Liver (tissue), 9 donors: Measurements from ENCODE around the gene CCDC93. TPM values are rescaled to one million over a fixed set of nuclear protein-coding genes. Genes with fewer than 3 reads are reported as not detected.

Experiments used
- DNase-seq: peaks from one replicate; pipeline ENCODE4 v3.0.0-alpha.2; 2017; ENCODE audit warnings: low spot score
- H3K27ac ChIP-seq, 2 donors: one replicate each; pipeline ENCODE4 v1.7.0; 2013; ENCODE audit warnings: inconsistent platforms in 2 of 2, low read length in 2 of 2, control low read depth in 1 of 2, low read depth in 1 of 2, mild to moderate bottlenecking in 1 of 2
- H3K27me3 ChIP-seq, 4 donors: one replicate each; pipeline versions ENCODE4 v1.6.1 to v1.7.0; 2013; ENCODE audit warnings: low read length in 3 of 4, inconsistent platforms in 1 of 4, mild to moderate bottlenecking in 1 of 4, moderate library complexity in 1 of 4; ENCODE audit not compliant: control insufficient read depth in 4 of 4, insufficient read depth in 4 of 4
- H3K36me3 ChIP-seq, 4 donors: one replicate each; pipeline versions ENCODE4 v1.6.1 to v1.7.0; 2013; ENCODE audit warnings: low read length in 3 of 4, mild to moderate bottlenecking in 3 of 4, low read depth in 1 of 4, moderate library complexity in 1 of 4; ENCODE audit not compliant: control insufficient read depth in 4 of 4, insufficient read depth in 3 of 4
- H3K4me1 ChIP-seq, 4 donors: one replicate each; pipeline versions ENCODE4 v1.6.1 to v1.7.0; 2013; ENCODE audit warnings: low read length in 3 of 4, mild to moderate bottlenecking in 3 of 4, moderate library complexity in 1 of 4; ENCODE audit not compliant: control insufficient read depth in 4 of 4, insufficient read depth in 4 of 4
- H3K4me3 ChIP-seq, 3 donors: one replicate each; pipeline versions ENCODE4 v1.6.1 to v1.7.0; 2013; ENCODE audit warnings: low read length in 3 of 3, control low read depth in 1 of 3, low read depth in 1 of 3, mild to moderate bottlenecking in 1 of 3
- H3K9ac ChIP-seq, 2 donors: one replicate each; pipeline ENCODE4 v1.7.0; 2013; ENCODE audit warnings: low read length in 2 of 2, mild to moderate bottlenecking in 2 of 2, moderate library complexity in 2 of 2, control low read depth in 1 of 2, low read depth in 1 of 2
- H3K9me3 ChIP-seq, 4 donors: one replicate each; pipeline versions ENCODE4 v1.6.1 to v1.7.0; 2013; ENCODE audit warnings: low read length in 3 of 4; ENCODE audit not compliant: control insufficient read depth in 4 of 4
- EGR1 ChIP-seq, 2 donors: IDR thresholded peaks; 2 replicates each; pipeline ENCODE4 v1.6.1; 2016 to 2018; ENCODE audit warnings: antibody characterized with exemption in 2 of 2, low read depth in 2 of 2
- FOXA1 ChIP-seq: IDR thresholded peaks from 2 replicates; pipeline ENCODE4 v1.6.1; 2016; ENCODE audit warnings: antibody characterized with exemption
- FOXA2 ChIP-seq: IDR thresholded peaks from 2 replicates; pipeline ENCODE4 v1.6.1; 2016; ENCODE audit warnings: antibody characterized with exemption
- GABPA ChIP-seq, 2 donors: IDR thresholded peaks in 1 of 2; conservative IDR thresholded peaks in 1 of 2; 2 replicates each; pipeline ENCODE4 v1.6.1; 2016; ENCODE audit warnings: antibody characterized with exemption in 2 of 2, mild to moderate bottlenecking in 1 of 2, moderate library complexity in 1 of 2
- HNF4A ChIP-seq, 2 donors: conservative IDR thresholded peaks; 2 replicates each; pipeline ENCODE4 v1.6.1; 2016; ENCODE audit warnings: antibody characterized with exemption in 2 of 2, mild to moderate bottlenecking in 2 of 2
- HNF4G ChIP-seq: IDR thresholded peaks from 2 replicates; pipeline ENCODE4 v1.6.1; 2016; ENCODE audit warnings: antibody characterized with exemption
- JUND ChIP-seq, 2 donors: IDR thresholded peaks; 2 replicates each; pipeline ENCODE4 v1.6.1; 2016; ENCODE audit warnings: antibody characterized with exemption in 2 of 2
- NR2F2 ChIP-seq: IDR thresholded peaks from 2 replicates; pipeline ENCODE4 v1.6.1; 2016; ENCODE audit warnings: antibody characterized with exemption
- RAD21 ChIP-seq, 2 donors: IDR thresholded peaks; 2 replicates each; pipeline ENCODE4 v1.6.1; 2016; ENCODE audit warnings: antibody characterized with exemption in 2 of 2, mild to moderate bottlenecking in 2 of 2
- RXRA ChIP-seq, 2 donors: IDR thresholded peaks; 2 replicates each; pipeline ENCODE4 v1.6.1; 2017 to 2018; ENCODE audit warnings: antibody characterized with exemption in 2 of 2, mild to moderate bottlenecking in 1 of 2
- SP1 ChIP-seq: IDR thresholded peaks from 2 replicates; pipeline ENCODE4 v1.6.1; 2018; ENCODE audit warnings: antibody characterized with exemption, mild to moderate bottlenecking
- TAF1 ChIP-seq: conservative IDR thresholded peaks from 2 replicates; pipeline ENCODE4 v1.6.1; 2016; ENCODE audit warnings: antibody characterized with exemption, mild to moderate bottlenecking
- YY1 ChIP-seq: IDR thresholded peaks from 2 replicates; pipeline ENCODE4 v1.6.1; 2016; ENCODE audit warnings: antibody characterized with exemption, mild to moderate bottlenecking
- WGBS: extraction: QIAGEN DNeasy Blood & Tissue Kit; methylation state at CpG from one replicate; pipeline ENCODE4 v1.1.7; 2013; 5-methylcytosine and 5-hydroxymethylcytosine counted together
- polyA plus RNA-seq, 2 donors: library from polyadenylated mRNA; stranded (reverse) in 1 of 2; unstranded in 1 of 2; fragments of 200-250 nt in 1 of 2; fragments of >200 nt in 1 of 2; fragmentation: Nextera tagmentation in 1 of 2; extraction: Ambion mirVana in 1 of 2; gene quantifications; one replicate each; pipeline versions ENCODE4 v1.2.1 to v1.2.3, GENCODE V29; 2013 to 2015
- total RNA-seq, 2 donors: library from RNA; depleted of rRNA; stranded (reverse); fragments of >200 nt; gene quantifications; one replicate each; pipeline ENCODE4 v1.2.3, GENCODE V29; 2014
- TF ChIP-seq, protein P1 (sequence below): IDR thresholded peaks from 2 replicates; pipeline ENCODE4 v1.6.1; 2016; ENCODE audit warnings: antibody characterized with exemption, mild to moderate bottlenecking
- TF ChIP-seq, protein P2 (sequence below): fragments of 150-350 bp; IDR thresholded peaks from 2 replicates; pipeline ENCODE4 v1.5.1; 2017; ENCODE audit warnings: improper control_type of control experiment, low read depth, low read length; ENCODE audit not compliant: missing input control
- TF ChIP-seq, protein P3 (sequence below): IDR thresholded peaks from 2 replicates; pipeline ENCODE4 v1.6.1; 2016; ENCODE audit warnings: antibody characterized with exemption
- TF ChIP-seq, protein P4 (sequence below): IDR thresholded peaks from 2 replicates; pipeline ENCODE4 v1.6.1; 2016; ENCODE audit warnings: antibody characterized with exemption
- TF ChIP-seq, protein P5 (sequence below): IDR thresholded peaks from 2 replicates; pipeline ENCODE4 v1.6.1; 2016; ENCODE audit warnings: antibody characterized with exemption
- donor health status: healthy.
- donor health status: healthy.
- donor health status: healthy.
- donor health status: healthy.
- donor health status: healthy.

Gene CCDC93
- total and polyA plus RNA-seq, 4 donors = 4.0 to 14.2 (median 8.5) TPM

DNA sequence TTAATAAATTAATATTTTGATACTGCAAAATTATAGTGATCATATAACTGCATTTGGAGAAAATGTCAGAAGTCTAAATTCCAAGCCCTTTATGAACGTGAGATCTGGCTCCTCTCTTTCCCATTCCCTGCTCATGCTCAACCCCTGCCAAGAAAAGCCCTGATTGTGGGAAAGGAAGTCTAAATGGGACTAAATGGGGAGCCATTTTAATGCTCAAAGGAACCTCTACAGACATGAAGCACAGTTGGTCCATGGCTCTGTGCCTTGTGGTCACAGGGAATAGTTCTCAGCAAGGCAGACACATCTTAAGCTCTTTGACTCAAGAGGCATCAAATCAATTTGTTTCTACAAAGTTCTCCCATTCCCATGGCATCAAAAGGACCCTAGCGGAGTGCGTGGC is 45.1 kb upstream of the CCDC93 start:
- WGBS = 93% methylated on average over 3 of the region's 3 CpGs
- Histone ChIP-seq H3K4me3 (no peak overlapping the region), H3K36me3 (no peaks in the 10 kb centered on the region), H3K27ac (no peak overlapping the region), H3K27me3 (no peaks in the 10 kb centered on the region), H3K4me1 (no peaks in the 10 kb centered on the region), H3K9me3 (no peaks in the 10 kb centered on the region), H3K9ac (no peak overlapping the region)
- TF ChIP-seq RXRA (IDR thresholded peaks at IDR 0.05) (no peak), HNF4G (no peak), HNF4A (conservative IDR thresholded peaks at IDR 0.05) (no peak), RAD21 (IDR thresholded peaks at IDR 0.05) (no peak), JUND (IDR thresholded peaks at IDR 0.05) (no peak), FOXA2 (no peak), NR2F2 (no peak), YY1 (no peak), FOXA1 (no peak), SP1 (no peak), TAF1 (no peak), EGR1 (IDR thresholded peaks at IDR 0.05; ENCODE audit: low read depth in 2 of 2) (no peak)
- TF ChIP-seq, protein P1, sequence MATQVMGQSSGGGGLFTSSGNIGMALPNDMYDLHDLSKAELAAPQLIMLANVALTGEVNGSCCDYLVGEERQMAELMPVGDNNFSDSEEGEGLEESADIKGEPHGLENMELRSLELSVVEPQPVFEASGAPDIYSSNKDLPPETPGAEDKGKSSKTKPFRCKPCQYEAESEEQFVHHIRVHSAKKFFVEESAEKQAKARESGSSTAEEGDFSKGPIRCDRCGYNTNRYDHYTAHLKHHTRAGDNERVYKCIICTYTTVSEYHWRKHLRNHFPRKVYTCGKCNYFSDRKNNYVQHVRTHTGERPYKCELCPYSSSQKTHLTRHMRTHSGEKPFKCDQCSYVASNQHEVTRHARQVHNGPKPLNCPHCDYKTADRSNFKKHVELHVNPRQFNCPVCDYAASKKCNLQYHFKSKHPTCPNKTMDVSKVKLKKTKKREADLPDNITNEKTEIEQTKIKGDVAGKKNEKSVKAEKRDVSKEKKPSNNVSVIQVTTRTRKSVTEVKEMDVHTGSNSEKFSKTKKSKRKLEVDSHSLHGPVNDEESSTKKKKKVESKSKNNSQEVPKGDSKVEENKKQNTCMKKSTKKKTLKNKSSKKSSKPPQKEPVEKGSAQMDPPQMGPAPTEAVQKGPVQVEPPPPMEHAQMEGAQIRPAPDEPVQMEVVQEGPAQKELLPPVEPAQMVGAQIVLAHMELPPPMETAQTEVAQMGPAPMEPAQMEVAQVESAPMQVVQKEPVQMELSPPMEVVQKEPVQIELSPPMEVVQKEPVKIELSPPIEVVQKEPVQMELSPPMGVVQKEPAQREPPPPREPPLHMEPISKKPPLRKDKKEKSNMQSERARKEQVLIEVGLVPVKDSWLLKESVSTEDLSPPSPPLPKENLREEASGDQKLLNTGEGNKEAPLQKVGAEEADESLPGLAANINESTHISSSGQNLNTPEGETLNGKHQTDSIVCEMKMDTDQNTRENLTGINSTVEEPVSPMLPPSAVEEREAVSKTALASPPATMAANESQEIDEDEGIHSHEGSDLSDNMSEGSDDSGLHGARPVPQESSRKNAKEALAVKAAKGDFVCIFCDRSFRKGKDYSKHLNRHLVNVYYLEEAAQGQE = no peak
- TF ChIP-seq, protein P2, sequence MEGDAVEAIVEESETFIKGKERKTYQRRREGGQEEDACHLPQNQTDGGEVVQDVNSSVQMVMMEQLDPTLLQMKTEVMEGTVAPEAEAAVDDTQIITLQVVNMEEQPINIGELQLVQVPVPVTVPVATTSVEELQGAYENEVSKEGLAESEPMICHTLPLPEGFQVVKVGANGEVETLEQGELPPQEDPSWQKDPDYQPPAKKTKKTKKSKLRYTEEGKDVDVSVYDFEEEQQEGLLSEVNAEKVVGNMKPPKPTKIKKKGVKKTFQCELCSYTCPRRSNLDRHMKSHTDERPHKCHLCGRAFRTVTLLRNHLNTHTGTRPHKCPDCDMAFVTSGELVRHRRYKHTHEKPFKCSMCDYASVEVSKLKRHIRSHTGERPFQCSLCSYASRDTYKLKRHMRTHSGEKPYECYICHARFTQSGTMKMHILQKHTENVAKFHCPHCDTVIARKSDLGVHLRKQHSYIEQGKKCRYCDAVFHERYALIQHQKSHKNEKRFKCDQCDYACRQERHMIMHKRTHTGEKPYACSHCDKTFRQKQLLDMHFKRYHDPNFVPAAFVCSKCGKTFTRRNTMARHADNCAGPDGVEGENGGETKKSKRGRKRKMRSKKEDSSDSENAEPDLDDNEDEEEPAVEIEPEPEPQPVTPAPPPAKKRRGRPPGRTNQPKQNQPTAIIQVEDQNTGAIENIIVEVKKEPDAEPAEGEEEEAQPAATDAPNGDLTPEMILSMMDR = no peak
- TF ChIP-seq, protein P3, sequence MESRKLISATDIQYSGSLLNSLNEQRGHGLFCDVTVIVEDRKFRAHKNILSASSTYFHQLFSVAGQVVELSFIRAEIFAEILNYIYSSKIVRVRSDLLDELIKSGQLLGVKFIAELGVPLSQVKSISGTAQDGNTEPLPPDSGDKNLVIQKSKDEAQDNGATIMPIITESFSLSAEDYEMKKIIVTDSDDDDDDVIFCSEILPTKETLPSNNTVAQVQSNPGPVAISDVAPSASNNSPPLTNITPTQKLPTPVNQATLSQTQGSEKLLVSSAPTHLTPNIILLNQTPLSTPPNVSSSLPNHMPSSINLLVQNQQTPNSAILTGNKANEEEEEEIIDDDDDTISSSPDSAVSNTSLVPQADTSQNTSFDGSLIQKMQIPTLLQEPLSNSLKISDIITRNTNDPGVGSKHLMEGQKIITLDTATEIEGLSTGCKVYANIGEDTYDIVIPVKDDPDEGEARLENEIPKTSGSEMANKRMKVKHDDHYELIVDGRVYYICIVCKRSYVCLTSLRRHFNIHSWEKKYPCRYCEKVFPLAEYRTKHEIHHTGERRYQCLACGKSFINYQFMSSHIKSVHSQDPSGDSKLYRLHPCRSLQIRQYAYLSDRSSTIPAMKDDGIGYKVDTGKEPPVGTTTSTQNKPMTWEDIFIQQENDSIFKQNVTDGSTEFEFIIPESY = no peak
- TF ChIP-seq, protein P4, sequence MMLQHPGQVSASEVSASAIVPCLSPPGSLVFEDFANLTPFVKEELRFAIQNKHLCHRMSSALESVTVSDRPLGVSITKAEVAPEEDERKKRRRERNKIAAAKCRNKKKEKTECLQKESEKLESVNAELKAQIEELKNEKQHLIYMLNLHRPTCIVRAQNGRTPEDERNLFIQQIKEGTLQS = no peak
- TF ChIP-seq, protein P5, sequence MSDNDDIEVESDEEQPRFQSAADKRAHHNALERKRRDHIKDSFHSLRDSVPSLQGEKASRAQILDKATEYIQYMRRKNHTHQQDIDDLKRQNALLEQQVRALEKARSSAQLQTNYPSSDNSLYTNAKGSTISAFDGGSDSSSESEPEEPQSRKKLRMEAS = no peak
- DNase-seq = no peak

DNA sequence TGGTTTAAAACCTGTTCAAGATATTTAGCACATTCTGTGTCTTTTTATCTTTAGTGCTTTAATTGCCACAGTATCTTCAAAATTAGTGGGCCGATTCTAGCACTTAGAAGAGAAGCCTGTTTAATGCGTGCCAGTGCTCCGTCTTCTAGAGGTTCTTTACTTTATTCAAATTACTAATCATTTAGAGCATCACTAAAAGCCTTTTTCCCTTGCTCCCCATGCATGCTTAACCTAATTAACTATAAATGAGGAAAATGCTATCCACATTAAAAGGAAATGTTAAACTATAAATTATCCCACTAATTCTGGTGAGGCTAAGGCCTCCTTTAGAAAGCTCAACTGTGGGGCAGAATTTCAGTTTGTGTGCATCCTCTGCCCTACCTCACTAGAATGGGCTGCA is 42.9 kb upstream of the CCDC93 start:
- Histone ChIP-seq H3K9ac (no peak overlapping the region), H3K9me3 (no peaks in the 10 kb centered on the region), H3K27ac (no peak overlapping the region), H3K4me1 (no peaks in the 10 kb centered on the region), H3K36me3 (no peaks in the 10 kb centered on the region), H3K27me3 (no peaks in the 10 kb centered on the region), H3K4me3 (no peak overlapping the region)
- DNase-seq = no peak
- 95% methylated on average over 3 of the region's 3 CpGs for WGBS
- TF ChIP-seq, protein P5 = no peak
- TF ChIP-seq FOXA1 = no peak
- no peak for TF ChIP-seq TAF1
- no peak for TF ChIP-seq SP1
- no peak for TF ChIP-seq EGR1 (IDR thresholded peaks at IDR 0.05; ENCODE audit: low read depth in 2 of 2)
- TF ChIP-seq, protein P2 = no peak
- no peak for TF ChIP-seq HNF4A (conservative IDR thresholded peaks at IDR 0.05)
- TF ChIP-seq, protein P4 = no peak
- TF ChIP-seq, protein P3 = no peak
- no peak for TF ChIP-seq RXRA (IDR thresholded peaks at IDR 0.05)
- TF ChIP-seq NR2F2 = no peak
- TF ChIP-seq GABPA (IDR thresholded peaks at IDR 0.05 in 1 of 2, conservative IDR thresholded peaks at IDR 0.05 in 1 of 2) = no peak
- no peak for TF ChIP-seq FOXA2
- TF ChIP-seq HNF4G = no peak
- no peak for TF ChIP-seq YY1
